GM10248 (cell line): ENCODE data around the gene FAM229B.

Experiments
- CTCF ChIA-PET: fragments of 300-600 bp; sonication (Branson Sonifier 250); formaldehyde crosslinking; extraction: SDS; loops from one replicate; lab custom pipeline; 2021; ENCODE audit warnings: antibody characterized with exemption; lab: Yijun Ruan, JAX
- POLR2A ChIA-PET: fragments of 350-650 bp; sonication (Branson Sonifier 250); formaldehyde crosslinking; extraction: SDS; loops from one replicate; lab custom pipeline; 2020; ENCODE audit warnings: antibody characterized with exemption; lab: Yijun Ruan, JAX
- DNase-seq: peaks from one replicate; pipeline ENCODE4 v3.0.0; 2012; ENCODE audit errors: extremely low spot score
- TF ChIP-seq, protein P1 (sequence below): IDR thresholded peaks from 2 replicates; pipeline ENCODE4 v1.5.1; 2012; ENCODE audit warnings: mild to moderate bottlenecking, low read depth; ENCODE audit errors: extremely low read depth, missing control alignments, control extremely low read depth

FAM229B gene

GRCh38 chr6:112061605-112062004 lies 25.8 kb upstream of the FAM229B start:
- no peak for DNase-seq
- CTCF ChIA-PET, result interaction anchor here (1.0 to 1.4 kb wide), 6 partner anchors 9 to 44 kb away, joined by 3 to 6 read pairs (median 4); no protein-coding TSS in a partner anchor
- POLR2A ChIA-PET, result no interaction called here
- TF ChIP-seq, protein P1, sequence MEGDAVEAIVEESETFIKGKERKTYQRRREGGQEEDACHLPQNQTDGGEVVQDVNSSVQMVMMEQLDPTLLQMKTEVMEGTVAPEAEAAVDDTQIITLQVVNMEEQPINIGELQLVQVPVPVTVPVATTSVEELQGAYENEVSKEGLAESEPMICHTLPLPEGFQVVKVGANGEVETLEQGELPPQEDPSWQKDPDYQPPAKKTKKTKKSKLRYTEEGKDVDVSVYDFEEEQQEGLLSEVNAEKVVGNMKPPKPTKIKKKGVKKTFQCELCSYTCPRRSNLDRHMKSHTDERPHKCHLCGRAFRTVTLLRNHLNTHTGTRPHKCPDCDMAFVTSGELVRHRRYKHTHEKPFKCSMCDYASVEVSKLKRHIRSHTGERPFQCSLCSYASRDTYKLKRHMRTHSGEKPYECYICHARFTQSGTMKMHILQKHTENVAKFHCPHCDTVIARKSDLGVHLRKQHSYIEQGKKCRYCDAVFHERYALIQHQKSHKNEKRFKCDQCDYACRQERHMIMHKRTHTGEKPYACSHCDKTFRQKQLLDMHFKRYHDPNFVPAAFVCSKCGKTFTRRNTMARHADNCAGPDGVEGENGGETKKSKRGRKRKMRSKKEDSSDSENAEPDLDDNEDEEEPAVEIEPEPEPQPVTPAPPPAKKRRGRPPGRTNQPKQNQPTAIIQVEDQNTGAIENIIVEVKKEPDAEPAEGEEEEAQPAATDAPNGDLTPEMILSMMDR, result no peak

GRCh38 chr6:112062966-112063365 lies 24.4 kb upstream of the FAM229B start:
- TF ChIP-seq, protein P1, result no peak
- no peak for DNase-seq
- ChIA-PET CTCF (no interaction called here), POLR2A (no interaction called here)

DNA sequence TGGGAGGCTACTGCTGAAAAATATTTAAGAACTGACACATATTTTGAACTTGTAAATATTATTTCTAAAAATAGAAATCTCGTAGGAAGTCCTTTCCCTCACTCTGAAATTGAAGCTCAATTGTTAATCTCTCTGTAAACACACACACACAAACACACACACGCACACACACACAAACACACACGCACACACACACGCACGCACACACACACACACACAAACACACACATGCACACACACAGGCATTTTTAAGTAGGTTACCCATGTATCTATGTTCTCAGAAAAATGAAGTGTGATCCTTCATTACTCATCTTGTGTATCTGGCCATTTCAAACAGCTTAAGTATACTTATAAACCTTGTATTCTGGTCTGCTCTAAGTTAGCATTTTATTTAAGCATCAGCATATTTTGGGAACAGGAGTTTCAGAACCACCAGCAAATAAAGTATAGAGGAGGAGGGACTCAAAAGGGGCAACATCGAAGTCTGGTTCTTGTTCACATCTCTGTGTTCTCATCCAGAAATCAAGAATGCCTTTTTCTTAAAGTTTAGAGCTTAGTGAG lies 21.9 kb upstream of the FAM229B start:
- no peak for DNase-seq
- TF ChIP-seq, protein P1, result no peak
- POLR2A ChIA-PET, result interaction anchor here (0.5 kb wide), 1 partner anchor 583 kb away, joined by 3 read pairs; the partner anchor contains the start of gene REV3L
- CTCF ChIA-PET, result interaction anchor here (0.7 to 2.7 kb wide), 3 partner anchors 9 to 23 kb away, joined by 3 to 8 read pairs (median 3); no protein-coding TSS in a partner anchor

DNA sequence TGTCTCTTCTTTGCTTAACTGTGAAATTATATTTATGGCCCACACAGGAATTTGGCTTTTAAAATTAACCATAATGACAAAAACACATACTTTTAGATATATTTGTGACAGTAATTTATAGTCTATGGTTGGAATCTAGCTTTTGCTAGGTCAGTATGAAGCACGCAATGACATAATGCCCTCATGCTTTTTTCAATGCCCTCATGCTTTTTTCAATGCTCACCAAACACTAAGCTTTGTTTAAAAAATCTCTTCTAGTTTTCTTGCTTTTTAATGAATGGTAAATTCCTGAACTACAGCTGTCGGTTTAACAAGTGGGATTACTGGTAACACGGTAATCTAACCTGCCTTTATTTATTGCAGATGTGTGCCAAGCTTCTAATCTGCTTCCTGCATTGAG lies 20.8 kb upstream of the FAM229B start:
- ChIA-PET POLR2A (no interaction called here), CTCF (interaction anchor here (0.9 to 2.7 kb wide), 4 partner anchors 8 to 348 kb away, joined by 3 to 8 read pairs (median 4); partner anchors contain the start of genes FAM229B and TUBE1)
- no peak for DNase-seq
- TF ChIP-seq, protein P1, result no peak

DNA sequence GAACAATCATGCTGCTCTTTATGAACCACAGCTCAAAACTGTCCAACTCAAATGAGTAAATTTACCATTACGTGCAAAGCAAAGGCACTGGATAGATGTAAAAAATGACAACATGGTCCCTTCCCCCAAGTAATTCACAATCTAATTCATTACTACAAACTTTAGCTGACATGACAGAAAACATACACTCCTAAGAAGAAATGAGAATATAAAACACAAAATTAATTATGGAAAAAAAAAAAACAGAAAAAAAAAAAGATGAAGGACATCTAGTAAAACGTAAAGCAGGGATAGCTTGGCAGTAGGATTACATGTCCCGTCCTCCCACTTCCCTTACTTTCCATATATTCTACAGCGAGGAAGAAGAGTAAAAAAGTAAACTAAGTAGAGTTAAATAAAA lies 5.8 kb upstream of the FAM229B start:
- DNase-seq, result no peak
- CTCF ChIA-PET, result interaction anchor here (1.1 to 1.2 kb wide), 2 partner anchors 15 to 46 kb away, joined by 3 read pairs; no protein-coding TSS in a partner anchor
- TF ChIP-seq, protein P1, result no peak
- POLR2A ChIA-PET, result no interaction called here

DNA sequence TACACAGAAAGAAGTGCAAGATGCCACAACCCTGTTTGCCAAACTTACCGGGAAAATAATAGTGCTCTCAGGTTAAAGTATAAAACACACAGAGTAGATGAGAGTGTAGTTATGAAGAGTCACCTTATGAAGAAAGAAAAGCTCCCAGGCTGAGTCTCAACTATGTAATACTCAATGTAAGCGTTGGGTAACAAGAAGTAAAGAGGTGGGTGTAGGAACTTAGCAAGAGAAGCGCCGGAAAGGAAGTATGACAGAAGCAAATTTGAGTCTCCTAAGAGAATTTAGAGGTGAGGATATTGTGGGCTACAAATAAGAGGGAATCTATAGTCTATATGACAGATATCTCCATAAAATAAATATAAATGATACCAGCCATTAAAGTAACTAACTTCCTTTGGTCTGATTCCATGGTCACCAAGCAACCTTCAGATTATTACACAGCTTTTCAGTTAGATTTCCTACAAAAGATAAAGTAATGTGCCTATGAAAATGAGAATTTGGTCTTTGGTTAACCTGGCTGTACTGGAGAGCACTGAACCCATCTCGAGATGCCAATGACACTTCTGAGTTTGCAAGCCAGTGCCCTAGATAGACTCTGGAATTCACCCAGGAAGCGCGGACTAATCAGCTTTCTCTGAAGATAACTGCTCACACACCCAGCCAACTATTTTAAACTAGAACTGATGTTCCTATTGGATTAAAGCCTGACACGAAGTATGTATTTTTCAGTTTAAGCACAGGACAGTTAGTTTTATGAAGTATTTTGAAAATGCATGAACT lies 1.9 kb upstream of the FAM229B start:
- CTCF ChIA-PET, result interaction anchor here (1.1 to 3.4 kb wide), 7 partner anchors 9 to 79 kb away, joined by 3 to 38 read pairs (median 6); no protein-coding TSS in a partner anchor
- POLR2A ChIA-PET, result no interaction called here
- DNase-seq, result no peak

More for the DNA sequence above, 1.9 kb upstream of the FAM229B start:
- TF ChIP-seq, protein P1, result no peak
